ENCODE measurements around the gene CCDC3.

DNA sequence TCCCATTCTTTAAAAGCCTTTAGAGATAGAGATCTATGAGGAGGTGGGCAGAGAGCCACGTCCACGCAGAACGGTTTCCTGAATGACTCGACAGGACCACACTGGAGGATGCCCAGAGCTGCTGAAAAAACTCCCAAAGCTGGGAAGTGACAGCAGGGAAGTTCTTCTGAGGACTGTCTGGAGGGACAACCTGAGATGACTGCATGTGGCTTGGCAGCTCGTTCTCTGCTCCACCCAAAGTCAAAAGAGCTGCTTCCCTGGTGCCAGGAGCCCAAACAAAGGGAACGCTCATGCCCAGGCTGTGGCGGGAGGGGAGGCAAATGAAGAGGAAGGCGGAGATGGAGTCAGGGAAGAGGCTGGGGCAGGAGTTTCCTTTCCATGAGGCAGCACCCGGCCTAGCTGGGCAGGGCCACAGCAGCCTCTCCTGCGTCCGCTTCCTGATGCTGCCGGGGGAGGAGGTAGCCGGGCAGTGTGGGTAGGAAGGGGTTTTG lies 95.4 kb downstream of the CCDC3 start:
- TF ChIP-seq POLR2A (IDR thresholded peaks at IDR 0.05; ENCODE audit: extremely low read depth, insufficient read length), result no peak
- TF ChIP-seq, protein P1, sequence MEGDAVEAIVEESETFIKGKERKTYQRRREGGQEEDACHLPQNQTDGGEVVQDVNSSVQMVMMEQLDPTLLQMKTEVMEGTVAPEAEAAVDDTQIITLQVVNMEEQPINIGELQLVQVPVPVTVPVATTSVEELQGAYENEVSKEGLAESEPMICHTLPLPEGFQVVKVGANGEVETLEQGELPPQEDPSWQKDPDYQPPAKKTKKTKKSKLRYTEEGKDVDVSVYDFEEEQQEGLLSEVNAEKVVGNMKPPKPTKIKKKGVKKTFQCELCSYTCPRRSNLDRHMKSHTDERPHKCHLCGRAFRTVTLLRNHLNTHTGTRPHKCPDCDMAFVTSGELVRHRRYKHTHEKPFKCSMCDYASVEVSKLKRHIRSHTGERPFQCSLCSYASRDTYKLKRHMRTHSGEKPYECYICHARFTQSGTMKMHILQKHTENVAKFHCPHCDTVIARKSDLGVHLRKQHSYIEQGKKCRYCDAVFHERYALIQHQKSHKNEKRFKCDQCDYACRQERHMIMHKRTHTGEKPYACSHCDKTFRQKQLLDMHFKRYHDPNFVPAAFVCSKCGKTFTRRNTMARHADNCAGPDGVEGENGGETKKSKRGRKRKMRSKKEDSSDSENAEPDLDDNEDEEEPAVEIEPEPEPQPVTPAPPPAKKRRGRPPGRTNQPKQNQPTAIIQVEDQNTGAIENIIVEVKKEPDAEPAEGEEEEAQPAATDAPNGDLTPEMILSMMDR (IDR thresholded peaks at IDR 0.05; ENCODE audit: low read depth, low read length), result no peak

All from NB4 (cell line).